GM18498 (cell line): ENCODE results near the gene TSPAN15.

Source experiments
- ATAC-seq: cut with Tn5 transposase; IDR thresholded peaks from one replicate; pipeline ENCODE4 v1.9.1; 2021; ENCODE audit warnings: mild to moderate bottlenecking, moderate library complexity; ENCODE audit not compliant: unreplicated experiment

Gene TSPAN15

GRCh38 chr10:69451209-69451783 lies at the start of gene TSPAN15:
TSS of gene TSPAN15 (plus strand) at chr10:69451465. CDS start at chr10:69451595, 130 bp downstream.
- ATAC-seq, result peak; percentile 93

- no peak for ATAC-seq
Measured at GRCh38 chr10:69402386-69402785, 48.9 kb upstream of the TSPAN15 start.

- ATAC-seq, result no peak
Measured at GRCh38 chr10:69403066-69403465, 48.2 kb upstream of the TSPAN15 start.

- no peak for ATAC-seq
Measured at GRCh38 chr10:69403519-69403918, 47.7 kb upstream of the TSPAN15 start.

GRCh38 chr10:69404786-69405185 lies 46.5 kb upstream of the TSPAN15 start:
- ATAC-seq, result no peak

GRCh38 chr10:69405221-69405620 lies 46.0 kb upstream of the TSPAN15 start:
- ATAC-seq, result no peak

GRCh38 chr10:69406302-69406811 lies 44.9 kb upstream of the TSPAN15 start:
- ATAC-seq, result no peak

GRCh38 chr10:69406816-69407580 lies 44.3 kb upstream of the TSPAN15 start:
- no peak for ATAC-seq

- ATAC-seq, result no peak
Measured at GRCh38 chr10:69407621-69408301, 43.5 kb upstream of the TSPAN15 start.

- ATAC-seq, result peak; percentile 88
Measured at GRCh38 chr10:69408318-69409175, 42.7 kb upstream of the TSPAN15 start.

GRCh38 chr10:69409176-69409495 lies 42.1 kb upstream of the TSPAN15 start:
- ATAC-seq, result no peak

GRCh38 chr10:69409968-69410367 lies 41.3 kb upstream of the TSPAN15 start:
- no peak for ATAC-seq

GRCh38 chr10:69410487-69410886 lies 40.8 kb upstream of the TSPAN15 start:
- no peak for ATAC-seq

GRCh38 chr10:69411476-69411875 lies 39.8 kb upstream of the TSPAN15 start:
- ATAC-seq, result no peak

- no peak for ATAC-seq
Measured at GRCh38 chr10:69412232-69412790, 39.0 kb upstream of the TSPAN15 start.

GRCh38 chr10:69413221-69413865 lies 37.9 kb upstream of the TSPAN15 start:
- no peak for ATAC-seq

GRCh38 chr10:69414036-69415018 lies 36.9 kb upstream of the TSPAN15 start:
- ATAC-seq, result no peak

GRCh38 chr10:69415049-69415448 lies 36.2 kb upstream of the TSPAN15 start:
- no peak for ATAC-seq

- no peak for ATAC-seq
Measured at GRCh38 chr10:69415951-69416350, 35.3 kb upstream of the TSPAN15 start.
